GM12892 (cell line): ENCODE data around the gene CSPG4.

Source experiments
- POLR2A ChIP-seq: IDR thresholded peaks from 2 replicates; pipeline ENCODE4 v1.6.1; 2011; ENCODE audit warnings: low read depth, low read length, control low read depth
- POLR2AphosphoS5 ChIP-seq: IDR thresholded peaks from 2 replicates; pipeline ENCODE4 v1.6.1; 2011; ENCODE audit warnings: low read depth, low read length, control low read depth

DNA sequence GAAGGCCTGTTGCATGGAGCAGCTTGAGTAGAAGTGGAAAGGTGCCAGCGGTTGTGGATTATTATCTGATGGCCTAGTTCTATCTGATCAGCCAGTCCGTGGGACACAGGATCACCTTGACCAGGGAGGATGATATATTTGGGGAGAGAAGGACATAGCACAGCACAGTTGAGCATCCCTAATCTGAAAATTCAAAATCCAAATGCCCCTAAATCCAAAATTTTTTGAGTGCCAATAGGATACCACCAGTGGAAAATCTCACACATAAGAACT, 6.0 kb downstream of the CSPG4 start:
- TF ChIP-seq POLR2AphosphoS5 (no peak), POLR2A (no peak)
